Fibroblast of upper back skin (primary cell): Measurements from ENCODE around the gene VPS54.
A peak's percentile ranks its signal among the peaks of the same experiment; 100 is the strongest.
"Not testable (repeated sequence)": the region's sequence is repeated elsewhere in the genome, so short reads cannot be mapped to it uniquely, and the experiment has no call there.

ENCODE experiments used
- DNase-seq: peaks from one replicate; pipeline ENCODE4 v3.0.0-alpha.2; 2013

Gene VPS54

GRCh38 chr2:63992061-63992685 is 27.1 kb downstream of the VPS54 start:
- no peak for DNase-seq

- DNase-seq = not testable (repeated sequence)
Observed at GRCh38 chr2:63991173-63991999, 27.8 kb downstream of the VPS54 start.

- no peak for DNase-seq
Observed at GRCh38 chr2:63990072-63990471, 29.2 kb downstream of the VPS54 start.

GRCh38 chr2:63988842-63989436 is 30.3 kb downstream of the VPS54 start:
- not testable (repeated sequence) for DNase-seq

- no peak for DNase-seq
Observed at GRCh38 chr2:63984606-63985359, 34.4 kb downstream of the VPS54 start.

- DNase-seq = no peak
Observed at GRCh38 chr2:63983986-63984605, 35.1 kb downstream of the VPS54 start.

- no peak for DNase-seq
Observed at GRCh38 chr2:63982335-63982734, 36.9 kb downstream of the VPS54 start.

- no peak for DNase-seq
Observed at GRCh38 chr2:63981702-63982103, 37.5 kb downstream of the VPS54 start.

- no peak for DNase-seq
Observed at GRCh38 chr2:63980794-63981193, 38.4 kb downstream of the VPS54 start.

- DNase-seq = no peak
Observed at GRCh38 chr2:63977904-63978303, 41.3 kb downstream of the VPS54 start.

GRCh38 chr2:63976125-63976510 is 43.1 kb downstream of the VPS54 start:
- no peak for DNase-seq

- DNase-seq = no peak
Observed at GRCh38 chr2:63975437-63976124, 43.6 kb downstream of the VPS54 start.

GRCh38 chr2:63975036-63975435 is 44.2 kb downstream of the VPS54 start:
- not testable (repeated sequence) for DNase-seq

- DNase-seq = no peak
Observed at GRCh38 chr2:63962186-63962585, 57.0 kb downstream of the VPS54 start.

- no peak for DNase-seq
Observed at GRCh38 chr2:63950414-63950813, 68.8 kb downstream of the VPS54 start.

GRCh38 chr2:63942788-63943187 is 76.4 kb downstream of the VPS54 start:
- DNase-seq = no peak

- DNase-seq = not testable (repeated sequence)
Observed at GRCh38 chr2:63932104-63932503, 87.1 kb downstream of the VPS54 start.

GRCh38 chr2:63926815-63927214 is 92.4 kb downstream of the VPS54 start:
- DNase-seq = no peak

GRCh38 chr2:63914311-63914710 is 104.9 kb downstream of the VPS54 start:
- DNase-seq = no peak

GRCh38 chr2:63903003-63903402 is 116.2 kb downstream of the VPS54 start:
- DNase-seq = peak; percentile 14

- no peak for DNase-seq
Observed at GRCh38 chr2:63902149-63902548, 117.1 kb downstream of the VPS54 start.

GRCh38 chr2:63899639-63900038 is 119.6 kb downstream of the VPS54 start:
- no peak for DNase-seq
